H1 (cell line): Measurements from ENCODE around the gene ZDHHC16.
A peak's percentile ranks its signal among the peaks of the same experiment; 100 is the strongest.

Experiments used
- BACH1 ChIP-seq: IDR thresholded peaks from 2 replicates; pipeline ENCODE4 v1.6.1; 2012; ENCODE audit warnings: low read length, improper control_type of control experiment
- BCL11A ChIP-seq, 2 experiments: IDR thresholded peaks; one replicate each; pipeline ENCODE4 v1.6.1; 2011; ENCODE audit warnings: low read depth in 2 of 2, low read length in 2 of 2, mild to moderate bottlenecking in 2 of 2
- EP300 ChIP-seq, 2 experiments: IDR thresholded peaks; 1 replicate in 1 of 2; 2 replicates in 1 of 2; pipeline ENCODE4 v1.6.1; 2011 to 2012; ENCODE audit warnings: low read depth in 2 of 2, low read length in 2 of 2, mild to moderate bottlenecking in 2 of 2, borderline replicate concordance in 1 of 2, inconsistent platforms in 1 of 2, moderate library complexity in 1 of 2
- EZH2 ChIP-seq: fragments of 200-600 bp; sonication (generic); IDR thresholded peaks from 2 replicates; pipeline ENCODE4 v1.7.1; 2012; ENCODE audit warnings: low read depth, mild to moderate bottlenecking, moderate library complexity, low read length, inconsistent platforms; ENCODE audit not compliant: severe bottlenecking
- KDM5A ChIP-seq: fragments of 200-600 bp; IDR thresholded peaks from 2 replicates; pipeline ENCODE4 v1.7.1; 2012; ENCODE audit warnings: mild to moderate bottlenecking, low read length, inconsistent platforms, mixed read lengths
- NRF1 ChIP-seq: IDR thresholded peaks from 2 replicates; pipeline ENCODE4 v1.6.1; 2011; ENCODE audit warnings: mild to moderate bottlenecking, low read depth, low read length, improper control_type of control experiment
- POLR2A ChIP-seq, 2 experiments: IDR thresholded peaks; 1 replicate in 1 of 2; 2 replicates in 1 of 2; pipeline ENCODE4 v1.6.1; 2011; ENCODE audit warnings: low read depth in 2 of 2, low read length in 2 of 2, mild to moderate bottlenecking in 2 of 2; ENCODE audit errors: control extremely low read depth in 1 of 2
- SP1 ChIP-seq: IDR thresholded peaks from 2 replicates; pipeline ENCODE4 v1.6.1; 2011; ENCODE audit warnings: low read depth, low read length
- TAF1 ChIP-seq: IDR thresholded peaks from 2 replicates; pipeline ENCODE4 v1.6.1; 2011; ENCODE audit warnings: mild to moderate bottlenecking, low read depth, low read length
- TCF12 ChIP-seq: IDR thresholded peaks from 2 replicates; pipeline ENCODE4 v1.6.1; 2011; ENCODE audit warnings: low read depth, mild to moderate bottlenecking, low read length
- TEAD4 ChIP-seq: IDR thresholded peaks from 2 replicates; pipeline ENCODE4 v1.6.1; 2012; ENCODE audit warnings: low read depth, low read length, inconsistent platforms, mixed read lengths
- ZNF274 ChIP-seq: IDR thresholded peaks from 2 replicates; pipeline ENCODE4 v1.7.0; 2012; ENCODE audit warnings: low read length, borderline replicate concordance; ENCODE audit errors: extremely low read depth
- TF ChIP-seq, protein P1 (sequence below), 3 experiments: IDR thresholded peaks; 1 replicate in 2 of 3; 2 replicates in 1 of 3; pipeline versions ENCODE4 v1.5.1 to v1.6.1; 2011; ENCODE audit warnings: low read length in 3 of 3, mild to moderate bottlenecking in 3 of 3, inconsistent platforms in 2 of 3, low read depth in 1 of 3, moderate library complexity in 1 of 3; ENCODE audit not compliant: insufficient read depth in 1 of 3; ENCODE audit errors: control extremely low read depth in 1 of 3
- TF ChIP-seq, protein P2 (sequence below): IDR thresholded peaks from 2 replicates; pipeline ENCODE4 v1.6.1; 2011; ENCODE audit warnings: low read depth, mild to moderate bottlenecking, low read length; ENCODE audit not compliant: insufficient read depth

DNA sequence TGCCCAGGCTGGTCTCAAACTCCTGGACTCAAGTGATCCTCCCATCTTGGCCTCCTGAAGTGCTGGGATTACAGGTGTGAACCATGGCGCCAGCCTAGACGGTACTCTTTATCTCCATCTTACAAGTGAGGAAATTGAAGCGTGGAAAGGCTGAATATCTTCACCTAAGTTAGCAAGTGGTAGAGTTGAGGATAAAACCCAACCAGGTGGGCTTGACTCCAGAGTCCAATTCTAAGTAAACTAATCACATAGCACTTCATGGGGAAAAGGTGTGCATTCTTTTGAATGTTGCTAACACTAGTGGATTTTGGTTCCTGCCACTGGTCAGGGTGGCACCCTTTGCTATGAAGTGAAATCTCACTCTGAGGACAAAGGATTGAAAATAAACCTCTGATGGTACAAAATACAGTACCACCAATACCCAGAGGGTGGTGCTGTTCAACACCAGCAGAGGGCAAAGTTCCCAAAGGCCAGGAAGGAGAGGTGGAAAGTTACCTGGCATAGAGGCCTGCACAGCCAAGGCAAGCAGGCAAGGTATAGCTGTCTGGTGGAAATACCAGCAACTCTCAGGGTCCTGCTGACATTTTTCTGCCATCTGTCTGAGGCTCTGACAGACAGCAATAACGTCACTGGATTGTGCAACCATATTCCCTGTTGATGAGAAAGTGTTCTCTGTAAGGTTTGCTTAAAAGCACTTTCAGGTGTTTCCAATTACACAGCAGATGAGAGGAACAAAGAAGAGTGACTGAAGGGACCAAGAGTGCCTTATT is 17.6 kb downstream of the ZDHHC16 start:
- TF ChIP-seq, protein P1, sequence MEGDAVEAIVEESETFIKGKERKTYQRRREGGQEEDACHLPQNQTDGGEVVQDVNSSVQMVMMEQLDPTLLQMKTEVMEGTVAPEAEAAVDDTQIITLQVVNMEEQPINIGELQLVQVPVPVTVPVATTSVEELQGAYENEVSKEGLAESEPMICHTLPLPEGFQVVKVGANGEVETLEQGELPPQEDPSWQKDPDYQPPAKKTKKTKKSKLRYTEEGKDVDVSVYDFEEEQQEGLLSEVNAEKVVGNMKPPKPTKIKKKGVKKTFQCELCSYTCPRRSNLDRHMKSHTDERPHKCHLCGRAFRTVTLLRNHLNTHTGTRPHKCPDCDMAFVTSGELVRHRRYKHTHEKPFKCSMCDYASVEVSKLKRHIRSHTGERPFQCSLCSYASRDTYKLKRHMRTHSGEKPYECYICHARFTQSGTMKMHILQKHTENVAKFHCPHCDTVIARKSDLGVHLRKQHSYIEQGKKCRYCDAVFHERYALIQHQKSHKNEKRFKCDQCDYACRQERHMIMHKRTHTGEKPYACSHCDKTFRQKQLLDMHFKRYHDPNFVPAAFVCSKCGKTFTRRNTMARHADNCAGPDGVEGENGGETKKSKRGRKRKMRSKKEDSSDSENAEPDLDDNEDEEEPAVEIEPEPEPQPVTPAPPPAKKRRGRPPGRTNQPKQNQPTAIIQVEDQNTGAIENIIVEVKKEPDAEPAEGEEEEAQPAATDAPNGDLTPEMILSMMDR (IDR thresholded peaks at IDR 0.05; ENCODE audit: control extremely low read depth in 1 of 3, insufficient read depth in 1 of 3, low read depth in 1 of 3, low read length in 3 of 3): peak; percentile 63 to 96 (median 95)
- TF ChIP-seq KDM5A (no peak), POLR2A (IDR thresholded peaks at IDR 0.05; ENCODE audit: control extremely low read depth in 1 of 2, low read depth in 2 of 2, low read length in 2 of 2) (peak in 1 of 2 experiments; percentile 34; a peak in 1 of 3 replicates), ZNF274 (no peak), TCF12 (no peak), SP1 (peak; percentile 68; the same call in 1 of the 2 replicates), BACH1 (no peak), TAF1 (no peak), NRF1 (no peak), EP300 (IDR thresholded peaks at IDR 0.05; ENCODE audit: borderline replicate concordance in 1 of 2, low read depth in 2 of 2, low read length in 2 of 2) (no peak), BCL11A (IDR thresholded peaks at IDR 0.05; ENCODE audit: low read depth in 2 of 2, low read length in 2 of 2) (no peak), EZH2 (no peak), TEAD4 (no peak)
- TF ChIP-seq, protein P2, sequence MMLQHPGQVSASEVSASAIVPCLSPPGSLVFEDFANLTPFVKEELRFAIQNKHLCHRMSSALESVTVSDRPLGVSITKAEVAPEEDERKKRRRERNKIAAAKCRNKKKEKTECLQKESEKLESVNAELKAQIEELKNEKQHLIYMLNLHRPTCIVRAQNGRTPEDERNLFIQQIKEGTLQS: no peak
